H1 (cell line): ENCODE data around the gene PRICKLE2. TPM values are rescaled to one million over a fixed set of nuclear protein-coding genes. Genes with fewer than 3 reads are reported as not detected.

ENCODE experiments used
- BACH1 ChIP-seq: IDR thresholded peaks from 2 replicates; pipeline ENCODE4 v1.6.1; 2012; ENCODE audit warnings: low read length, improper control_type of control experiment
- BCL11A ChIP-seq, 2 experiments: IDR thresholded peaks; one replicate each; pipeline ENCODE4 v1.6.1; 2011; ENCODE audit warnings: low read depth in 2 of 2, low read length in 2 of 2, mild to moderate bottlenecking in 2 of 2
- CEBPB ChIP-seq: IDR thresholded peaks from 2 replicates; pipeline ENCODE4 v1.6.1; 2012; ENCODE audit warnings: low read depth, low read length
- CHD2 ChIP-seq: IDR thresholded peaks from 2 replicates; pipeline ENCODE4 v1.6.1; 2012; ENCODE audit warnings: low read length, improper control_type of control experiment
- CHD7 ChIP-seq: fragments of 300-600 bp; sonication (generic); IDR thresholded peaks from 2 replicates; pipeline ENCODE4 v1.7.1; 2012; ENCODE audit warnings: low read length, moderate library complexity, mild to moderate bottlenecking, inconsistent platforms; ENCODE audit not compliant: insufficient replicate concordance
- EGR1 ChIP-seq: IDR thresholded peaks from 2 replicates; pipeline ENCODE4 v1.6.1; 2011; ENCODE audit warnings: low read depth, low read length, borderline replicate concordance
- POU5F1 ChIP-seq: IDR thresholded peaks from 2 replicates; pipeline ENCODE4 v1.6.1; 2011; ENCODE audit warnings: low read depth, mild to moderate bottlenecking, low read length, moderate library complexity
- RFX5 ChIP-seq: IDR thresholded peaks from 2 replicates; pipeline ENCODE4 v1.6.1; 2011; ENCODE audit warnings: low read depth, low read length, improper control_type of control experiment, borderline replicate concordance
- RNF2 ChIP-seq: fragments of 200-900, 300-1000 bp; sonication (generic); IDR thresholded peaks from 2 replicates; pipeline ENCODE4 v1.7.1; 2016; ENCODE audit warnings: borderline replicate concordance, low read depth, mild to moderate bottlenecking, antibody characterized with exemption, low read length; ENCODE audit not compliant: poor library complexity, severe bottlenecking; ENCODE audit errors: missing control alignments
- YY1 ChIP-seq: IDR thresholded peaks from 2 replicates; pipeline ENCODE4 v1.6.1; 2011; ENCODE audit warnings: low read depth, mild to moderate bottlenecking, low read length
- ZNF274 ChIP-seq: IDR thresholded peaks from 2 replicates; pipeline ENCODE4 v1.7.0; 2012; ENCODE audit warnings: low read length, borderline replicate concordance; ENCODE audit errors: extremely low read depth
- polyA plus RNA-seq, 7 experiments: library from polyadenylated mRNA; depleted of rRNA in 3 of 7; stranded (reverse) in 5 of 7; unstranded in 2 of 7; fragments of >200 nt in 5 of 7; fragments of 200-250 nt in 2 of 7; gene quantifications; 1 replicate in 5 of 7; 2 replicates in 1 of 7; 4 replicates in 1 of 7; pipeline versions ENCODE4 v1.2.1 to v1.2.3, GENCODE V29; 2011 to 2013; ENCODE audit warnings: missing spikeins in 2 of 7, mixed read lengths in 2 of 7
- total RNA-seq: library from RNA; stranded (reverse); fragmentation: NEBNext Ultra II Directional; extraction: Animal tissue kit (Norgen Biotek cat#: 25700); gene quantifications from 2 replicates; pipeline ENCODE4 v1.2.1, GENCODE V29; 2021

The PRICKLE2 gene
- total and polyA plus RNA-seq, 2 of the 8 experiments (the other 6 are each of a cell fraction or from before 2014, with no cell fraction given) = 2.9 to 8.0 TPM

GRCh38 chr3:64046592-64046991 is 178.7 kb downstream of the PRICKLE2 start (continued):
- TF ChIP-seq CHD7 (no peak), ZNF274 (no peak), BACH1 (no peak), CEBPB (no peak), BCL11A (IDR thresholded peaks at IDR 0.05; ENCODE audit: low read depth in 2 of 2, low read length in 2 of 2) (no peak), CHD2 (no peak), EGR1 (no peak), POU5F1 (no peak), YY1 (no peak), RFX5 (no peak), RNF2 (no peak)
- TF ChIP-seq, all 59 proteins: peak for 0
